ENCODE data around the gene CCNQ. TPM values are rescaled to one million over a fixed set of nuclear protein-coding genes. Genes with fewer than 3 reads are reported as not detected.

CCNQ gene
- total RNA-seq, 1 experiment from 2014 or later, result 20.3 TPM

GRCh38 chrX:153571534-153571908 is 27.4 kb downstream of the CCNQ start (continued):
- TF ChIP-seq YY1 (IDR thresholded peaks at IDR 0.05; ENCODE audit: extremely low read depth, insufficient replicate concordance, low read depth, low read length), result no peak

GRCh38 chrX:153569475-153569874 is 29.5 kb downstream of the CCNQ start:
- no peak overlapping the region for H2AFZ ChIP-seq (ENCODE audit: low read depth, low read length, poor library complexity, severe bottlenecking)
- no peak overlapping the region for H3K9ac ChIP-seq (ENCODE audit: low read length)
- intact Hi-C loops (cut with micrococcal nuclease), result no loop called here
- ChIA-PET CTCF (no interaction called here), RAD21 (ENCODE audit: low non-redundant PET in 1 of 2, low total read pairs in 2 of 2, uncharacterized antibody in 2 of 2, unreplicated experiment in 2 of 2) (no interaction called here), POLR2A (no interaction called here)
- H3K4me1 ChIP-seq (ENCODE audit: control insufficient read depth in 1 of 2, insufficient read depth in 2 of 2, low read length in 2 of 2), result peaks cover 0 to 4% of the 10 kb centered on the region in 2 experiments; a peak in 1 of 4 replicates
- TF ChIP-seq ZBTB33 (IDR thresholded peaks at IDR 0.05; ENCODE audit: extremely low read depth, insufficient replicate concordance, low read length) (no peak), MAX (IDR thresholded peaks at IDR 0.05) (no peak), ELF1 (IDR thresholded peaks at IDR 0.05; ENCODE audit: borderline replicate concordance, low read depth) (no peak), POLR2A (IDR thresholded peaks at IDR 0.05; ENCODE audit: borderline replicate concordance, extremely low read depth, insufficient read depth, insufficient read length) (no peak), CEBPB (IDR thresholded peaks at IDR 0.05; ENCODE audit: low read depth) (no peak)
- H4K20me1 ChIP-seq (ENCODE audit: insufficient read depth), result no peaks in the 10 kb centered on the region
- no peak overlapping the region for H3K4me3 ChIP-seq (replicated peaks in 1 of 2; ENCODE audit: low read depth in 1 of 2, low read length in 2 of 2)
- H3K27ac ChIP-seq (ENCODE audit: low read depth, low read length), result no peak overlapping the region
- H3K4me2 ChIP-seq (ENCODE audit: low read length), result no peak overlapping the region
- no peaks in the 10 kb centered on the region for H3K27me3 ChIP-seq (ENCODE audit: insufficient read depth, low read length)
- no peaks in the 10 kb centered on the region for H3K9me3 ChIP-seq (ENCODE audit: control insufficient read depth in 1 of 2, insufficient read depth in 1 of 2, low read depth in 1 of 2, low read length in 2 of 2)
- H3K79me2 ChIP-seq (ENCODE audit: insufficient read depth, low read length), result no peaks in the 10 kb centered on the region
- no peaks in the 10 kb centered on the region for H3K36me3 ChIP-seq (ENCODE audit: control insufficient read depth in 1 of 2, insufficient read depth in 2 of 2, low read length in 2 of 2)
- no TSS peak for BruUV-seq (replicated peaks)
- no peak for ATAC-seq
- H3K9me2 ChIP-seq (ENCODE audit: insufficient read depth), result no peaks in the 10 kb centered on the region
- DNase-seq (ENCODE audit: low read depth, low spot score), result no peak
